HG03135 (cell line): Measurements from ENCODE around the gene PHYHIPL.

Source experiments
- ATAC-seq: cut with Tn5 transposase; IDR thresholded peaks from one replicate; pipeline ENCODE4 v1.9.1; 2021; ENCODE audit warnings: mild to moderate bottlenecking, moderate library complexity; ENCODE audit not compliant: unreplicated experiment

PHYHIPL gene

DNA sequence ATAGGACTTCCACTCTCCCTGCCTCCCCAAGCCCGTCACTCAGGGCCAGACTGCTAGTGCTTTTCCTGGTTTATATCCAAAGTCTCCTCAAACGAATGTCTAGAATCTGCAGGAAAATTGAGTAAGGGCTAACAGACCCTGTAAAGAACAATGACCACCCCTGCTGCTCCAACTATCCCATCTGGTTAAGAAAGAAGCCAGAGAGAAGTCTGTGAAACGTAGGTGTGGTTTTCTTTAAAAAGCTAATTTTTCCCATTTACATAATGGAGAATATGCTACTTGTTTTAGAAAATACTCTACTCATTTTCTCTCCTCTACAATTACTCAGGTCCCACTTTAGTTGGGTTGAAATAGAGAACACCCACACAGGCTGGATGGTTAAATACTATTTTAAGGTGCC lies 113.4 kb downstream of the PHYHIPL start:
- no peak for ATAC-seq

DNA sequence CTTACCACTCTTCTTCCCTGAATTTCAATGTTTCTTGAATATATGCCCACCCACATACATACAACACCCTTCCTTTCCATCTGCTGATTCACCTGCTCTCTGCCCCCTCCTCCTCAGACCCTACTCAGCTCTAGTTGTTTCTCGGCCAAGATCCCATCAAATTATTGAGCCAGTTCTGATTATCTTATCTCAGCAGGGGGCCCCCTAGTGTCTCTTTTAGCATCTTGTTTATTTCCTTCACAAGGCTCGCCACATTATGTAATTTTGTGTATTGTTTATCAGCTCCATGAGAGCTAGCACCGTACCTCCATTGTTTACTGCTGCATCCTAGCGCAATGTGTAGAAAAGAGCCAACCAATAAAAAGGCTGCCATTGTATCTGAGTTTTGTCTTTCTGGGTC lies 114.0 kb downstream of the PHYHIPL start:
- no peak for ATAC-seq
